ENCODE results near the gene ADAM11.

GRCh38 chr17:44780161-44780560, 21.4 kb downstream of the ADAM11 start:
- no peak for TF ChIP-seq GATA2 (IDR thresholded peaks at IDR 0.05; ENCODE audit: low read depth, low read length)
- no peak for TF ChIP-seq GATA3 (IDR thresholded peaks at IDR 0.05; ENCODE audit: low read depth, low read length)

All from SH-SY5Y (cell line).